ENCODE measurements around the gene MS4A15.
A peak's percentile ranks its signal among the peaks of the same experiment; 100 is the strongest.
"Not testable (repeated sequence)": the region's sequence is repeated elsewhere in the genome, so short reads cannot be mapped to it uniquely, and the experiment has no call there.

The MS4A15 gene

GRCh38 chr11:60753309-60753708 lies 3.4 kb upstream of the MS4A15 start:
- DNase-seq (ENCODE audit: low spot score) = no peak
- FAIRE-seq = no peak

- DNase-seq (ENCODE audit: low spot score) = no peak
- FAIRE-seq = no peak
Measured at GRCh38 chr11:60754887-60755286, 1.8 kb upstream of the MS4A15 start.

- FAIRE-seq (no peak), DNase-seq (ENCODE audit: low spot score) (no peak)
Measured at GRCh38 chr11:60757231-60757800, 649 bp downstream of the MS4A15 start.

- FAIRE-seq; DNase-seq (ENCODE audit: low spot score): not testable (repeated sequence)
Measured at GRCh38 chr11:60758671-60759070, 2.0 kb downstream of the MS4A15 start.

- FAIRE-seq; DNase-seq (ENCODE audit: low spot score): not testable (repeated sequence)
Measured at GRCh38 chr11:60759438-60760225, 3.0 kb downstream of the MS4A15 start.

- FAIRE-seq (no peak), DNase-seq (ENCODE audit: low spot score) (no peak)
Measured at GRCh38 chr11:60761436-60762190, 4.9 kb downstream of the MS4A15 start.

GRCh38 chr11:60762851-60763691 lies 6.4 kb downstream of the MS4A15 start:
- DNase-seq (ENCODE audit: low spot score) (no peak), FAIRE-seq (no peak)

GRCh38 chr11:60763692-60764369 lies 7.2 kb downstream of the MS4A15 start:
- no peak for DNase-seq (ENCODE audit: low spot score)
- no peak for FAIRE-seq

- FAIRE-seq (no peak), DNase-seq (ENCODE audit: low spot score) (no peak)
Measured at GRCh38 chr11:60764879-60765278, 8.2 kb downstream of the MS4A15 start.

- no peak for FAIRE-seq
- no peak for DNase-seq (ENCODE audit: low spot score)
Measured at GRCh38 chr11:60765355-60765754, 8.7 kb downstream of the MS4A15 start.

GRCh38 chr11:60766547-60766946 lies 9.9 kb downstream of the MS4A15 start:
- DNase-seq (ENCODE audit: low spot score) (no peak), FAIRE-seq (no peak)

- no peak for FAIRE-seq
- no peak for DNase-seq (ENCODE audit: low spot score)
Measured at GRCh38 chr11:60767388-60767811, 10.7 kb downstream of the MS4A15 start.

GRCh38 chr11:60768202-60768601 lies 11.5 kb downstream of the MS4A15 start:
- FAIRE-seq (no peak), DNase-seq (ENCODE audit: low spot score) (no peak)

- DNase-seq (ENCODE audit: low spot score) (no peak), FAIRE-seq (no peak)
Measured at GRCh38 chr11:60769273-60769672, 12.6 kb downstream of the MS4A15 start.

- FAIRE-seq = no peak
- no peak for DNase-seq (ENCODE audit: low spot score)
Measured at GRCh38 chr11:60769811-60770210, 13.1 kb downstream of the MS4A15 start.

- FAIRE-seq (no peak), DNase-seq (ENCODE audit: low spot score) (no peak)
Measured at GRCh38 chr11:60771146-60771545, 14.5 kb downstream of the MS4A15 start.

- no peak for DNase-seq (ENCODE audit: low spot score)
- FAIRE-seq = no peak
Measured at GRCh38 chr11:60771879-60772525, 15.3 kb downstream of the MS4A15 start.

GRCh38 chr11:60772666-60773065 lies 16.0 kb downstream of the MS4A15 start:
- no peak for DNase-seq (ENCODE audit: low spot score)
- FAIRE-seq = no peak

GRCh38 chr11:60774726-60775125 lies 18.1 kb downstream of the MS4A15 start:
- DNase-seq (ENCODE audit: low spot score) (no peak), FAIRE-seq (no peak)

- DNase-seq (ENCODE audit: low spot score) (peak; percentile 71), FAIRE-seq (no peak)
Measured at GRCh38 chr11:60775420-60775961, 18.8 kb downstream of the MS4A15 start.

Measured in RCC 7860 (cell line).